HEK293 (cell line): ENCODE measurements around the gene CORO7.
A peak's percentile ranks its signal among the peaks of the same experiment; 100 is the strongest.

Experiments used
- CTCF ChIA-PET: fragments of 350-600 bp; formaldehyde crosslinking; extraction: SDS; loops from one replicate; lab custom pipeline; 2021; ENCODE audit warnings: antibody characterized with exemption; lab: Yijun Ruan, JAX
- POLR2A ChIA-PET: fragments of 300-600 bp; formaldehyde crosslinking; extraction: SDS; loops from one replicate; lab custom pipeline; 2020; ENCODE audit warnings: antibody characterized with exemption, inconsistent platforms; lab: Yijun Ruan, JAX
- H3K27ac ChIP-seq: fragments of 200-500 bp; sonication (Bioruptor generic); 2 replicates; pipeline ENCODE4 v1.5.1; 2014; ENCODE audit warnings: low read depth, low read length, control low read depth, inconsistent platforms; ENCODE audit errors: extremely low read depth
- H3K36me3 ChIP-seq, 2 experiments: fragments of 200-500 bp in 1 of 2; sonication (Bioruptor generic) in 1 of 2; 1 replicate in 1 of 2; 2 replicates in 1 of 2; pipeline ENCODE4 v1.5.1; 2014 to 2017; ENCODE audit warnings: inconsistent platforms in 2 of 2, low read length in 2 of 2; ENCODE audit not compliant: control insufficient read depth in 2 of 2, insufficient read depth in 1 of 2
- H3K4me1 ChIP-seq: fragments of 200-500 bp; sonication (Bioruptor generic); 2 replicates; pipeline ENCODE4 v1.5.1; 2014; ENCODE audit warnings: mild to moderate bottlenecking, low read length, inconsistent platforms; ENCODE audit not compliant: control insufficient read depth, insufficient read depth
- H3K4me3 ChIP-seq: 2 replicates; pipeline ENCODE4 v1.5.1; 2011; ENCODE audit warnings: low read depth, mild to moderate bottlenecking, control low read depth, low read length, moderate library complexity
- H3K9me3 ChIP-seq: fragments of 200-500 bp; sonication (Bioruptor generic); 2 replicates; pipeline ENCODE4 v1.5.1; 2014; ENCODE audit warnings: low read depth, low read length, inconsistent platforms; ENCODE audit not compliant: control insufficient read depth, insufficient read depth
- BCL11B ChIP-seq: fragments of 450-650 bp; formaldehyde crosslinking; IDR thresholded peaks from 2 replicates; pipeline ENCODE4 v1.5.1; 2016; ENCODE audit warnings: low read depth, missing biosample characterization, missing genetic modification characterization
- TRIM28 ChIP-seq: IDR thresholded peaks from 2 replicates; pipeline ENCODE4 v1.6.1; 2011; ENCODE audit warnings: low read length, control low read depth, borderline replicate concordance
- ZNF211 ChIP-seq: fragments of 450-650 bp; formaldehyde crosslinking; IDR thresholded peaks from 2 replicates; pipeline ENCODE4 v1.5.1; 2016; ENCODE audit warnings: low read depth, missing biosample characterization, missing genetic modification characterization
- ZNF350 ChIP-seq: fragments of 450-650 bp; formaldehyde crosslinking; IDR thresholded peaks from 2 replicates; pipeline ENCODE4 v1.5.0; 2017; ENCODE audit warnings: missing biosample characterization, mild to moderate bottlenecking, missing genetic modification characterization
- ZNF529 ChIP-seq: fragments of 450-650 bp; formaldehyde crosslinking; IDR thresholded peaks from 2 replicates; pipeline ENCODE4 v1.5.1; 2017; ENCODE audit warnings: missing genetic modification characterization, missing biosample characterization; ENCODE audit not compliant: insufficient replicate concordance
- ZNF549 ChIP-seq: fragments of 450-650 bp; IDR thresholded peaks from 2 replicates; pipeline ENCODE4 v1.5.1; 2018; ENCODE audit warnings: missing biosample characterization, missing genetic modification characterization, mild to moderate bottlenecking, inconsistent platforms, moderate library complexity
- ZNF558 ChIP-seq: fragments of 450-650 bp; formaldehyde crosslinking; IDR thresholded peaks from 2 replicates; pipeline ENCODE4 v1.5.1; 2016; ENCODE audit warnings: missing biosample characterization, missing genetic modification characterization
- ZNF621 ChIP-seq: fragments of 450-650 bp; formaldehyde crosslinking; IDR thresholded peaks from 2 replicates; pipeline ENCODE4 v1.5.1; 2017; ENCODE audit warnings: missing biosample characterization, missing genetic modification characterization
- ZNF677 ChIP-seq: fragments of 450-650 bp; IDR thresholded peaks from 2 replicates; pipeline ENCODE4 v1.5.0; 2018; ENCODE audit warnings: missing biosample characterization, mild to moderate bottlenecking, missing genetic modification characterization, moderate library complexity
- ZNF791 ChIP-seq: fragments of 450-650 bp; formaldehyde crosslinking; IDR thresholded peaks from 2 replicates; pipeline ENCODE4 v1.5.1; 2016; ENCODE audit warnings: missing biosample characterization, missing genetic modification characterization
- TF ChIP-seq, protein P1 (sequence below): fragments of 450-650 bp; formaldehyde crosslinking; IDR thresholded peaks from 2 replicates; pipeline ENCODE4 v1.5.1; 2016; ENCODE audit warnings: missing biosample characterization, missing genetic modification characterization
- TF ChIP-seq, protein P2 (sequence below): fragments of 450-650 bp; formaldehyde crosslinking; IDR thresholded peaks from 2 replicates; pipeline ENCODE4 v1.5.1; 2016; ENCODE audit warnings: missing biosample characterization, missing genetic modification characterization
- TF ChIP-seq, protein P3 (sequence below): fragments of 450-650 bp; formaldehyde crosslinking; IDR thresholded peaks from 2 replicates; pipeline ENCODE4 v1.5.1; 2017; ENCODE audit warnings: missing biosample characterization, mild to moderate bottlenecking, missing genetic modification characterization, moderate library complexity
- TF ChIP-seq, protein P4 (sequence below): fragments of 450-650 bp; formaldehyde crosslinking; IDR thresholded peaks from 2 replicates; pipeline ENCODE4 v1.5.1; 2017; ENCODE audit warnings: missing biosample characterization, missing genetic modification characterization

Gene CORO7

DNA sequence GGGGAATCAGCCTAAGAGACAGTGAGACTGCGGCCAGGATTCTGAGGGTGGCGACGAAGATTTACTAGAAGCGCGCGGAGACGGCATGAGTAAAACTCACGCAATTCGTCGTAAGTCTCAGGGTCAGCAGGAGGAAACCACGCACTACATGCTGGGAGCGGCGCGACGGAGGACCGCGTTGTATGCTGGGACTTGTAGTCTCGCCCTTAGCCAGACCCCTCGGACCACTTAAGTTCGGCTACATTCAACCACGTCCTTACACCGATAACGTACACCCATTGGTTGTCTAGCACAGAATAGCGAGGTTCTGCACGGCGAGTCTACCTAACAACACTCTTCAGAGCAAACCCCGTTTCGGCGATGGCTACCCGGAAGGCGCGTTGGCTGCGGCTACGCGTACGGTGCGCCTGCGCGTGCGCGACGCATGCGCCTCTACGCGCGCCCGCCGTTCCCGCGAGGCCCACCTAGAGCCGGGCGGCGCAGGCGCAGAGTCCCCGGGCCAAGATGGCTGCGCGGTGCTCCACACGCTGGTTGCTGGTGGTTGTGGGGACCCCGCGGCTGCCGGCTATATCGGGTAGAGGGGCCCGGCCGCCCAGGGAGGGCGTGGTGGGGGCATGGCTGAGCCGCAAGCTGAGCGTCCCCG is 9.1 kb upstream of the CORO7 start, which contains the start of gene DNAJA3 (continued):
- TF ChIP-seq, protein P1, sequence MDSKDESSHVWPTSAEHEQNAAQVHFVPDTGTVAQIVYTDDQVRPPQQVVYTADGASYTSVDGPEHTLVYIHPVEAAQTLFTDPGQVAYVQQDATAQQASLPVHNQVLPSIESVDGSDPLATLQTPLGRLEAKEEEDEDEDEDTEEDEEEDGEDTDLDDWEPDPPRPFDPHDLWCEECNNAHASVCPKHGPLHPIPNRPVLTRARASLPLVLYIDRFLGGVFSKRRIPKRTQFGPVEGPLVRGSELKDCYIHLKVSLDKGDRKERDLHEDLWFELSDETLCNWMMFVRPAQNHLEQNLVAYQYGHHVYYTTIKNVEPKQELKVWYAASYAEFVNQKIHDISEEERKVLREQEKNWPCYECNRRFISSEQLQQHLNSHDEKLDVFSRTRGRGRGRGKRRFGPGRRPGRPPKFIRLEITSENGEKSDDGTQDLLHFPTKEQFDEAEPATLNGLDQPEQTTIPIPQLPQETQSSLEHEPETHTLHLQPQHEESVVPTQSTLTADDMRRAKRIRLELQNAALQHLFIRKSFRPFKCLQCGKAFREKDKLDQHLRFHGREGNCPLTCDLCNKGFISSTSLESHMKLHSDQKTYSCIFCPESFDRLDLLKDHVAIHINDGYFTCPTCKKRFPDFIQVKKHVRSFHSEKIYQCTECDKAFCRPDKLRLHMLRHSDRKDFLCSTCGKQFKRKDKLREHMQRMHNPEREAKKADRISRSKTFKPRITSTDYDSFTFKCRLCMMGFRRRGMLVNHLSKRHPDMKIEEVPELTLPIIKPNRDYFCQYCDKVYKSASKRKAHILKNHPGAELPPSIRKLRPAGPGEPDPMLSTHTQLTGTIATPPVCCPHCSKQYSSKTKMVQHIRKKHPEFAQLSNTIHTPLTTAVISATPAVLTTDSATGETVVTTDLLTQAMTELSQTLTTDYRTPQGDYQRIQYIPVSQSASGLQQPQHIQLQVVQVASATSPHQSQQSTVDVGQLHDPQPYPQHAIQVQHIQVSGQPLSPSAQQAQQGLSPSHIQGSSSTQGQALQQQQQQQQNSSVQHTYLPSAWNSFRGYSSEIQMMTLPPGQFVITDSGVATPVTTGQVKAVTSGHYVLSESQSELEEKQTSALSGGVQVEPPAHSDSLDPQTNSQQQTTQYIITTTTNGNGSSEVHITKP (tag by site-specific recombination) = peak; percentile 91

DNA sequence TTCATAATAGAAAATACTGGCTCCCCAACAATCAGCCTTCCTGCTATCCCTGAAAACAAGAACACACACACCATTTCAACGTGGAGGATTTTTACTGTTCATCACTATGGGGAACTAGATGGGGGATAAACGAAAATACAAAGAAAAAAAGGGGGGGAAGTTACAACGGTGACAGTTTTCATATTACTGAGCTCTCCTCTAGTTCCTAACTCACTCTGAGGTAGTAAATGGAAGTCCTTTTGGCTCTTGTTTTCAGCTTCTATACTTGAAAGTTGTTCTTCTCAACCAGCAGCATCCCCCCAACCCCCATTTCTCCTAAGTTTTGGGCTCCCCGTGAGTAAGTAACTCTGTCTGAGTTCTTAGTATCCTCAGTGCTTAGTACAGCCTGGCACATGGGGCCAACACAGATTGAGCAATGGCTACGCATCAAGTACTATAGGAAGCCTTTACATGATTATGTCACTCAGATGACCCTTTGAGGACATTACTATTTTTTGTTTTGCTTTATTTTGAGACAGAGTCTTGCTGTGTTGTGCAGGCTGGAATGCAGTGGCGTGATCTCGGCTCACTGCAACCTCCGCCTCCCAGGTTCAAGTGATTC is 4.2 kb upstream of the CORO7 start:
- POLR2A ChIA-PET = no interaction called here
- H3K27ac ChIP-seq = no peak overlapping the region

DNA sequence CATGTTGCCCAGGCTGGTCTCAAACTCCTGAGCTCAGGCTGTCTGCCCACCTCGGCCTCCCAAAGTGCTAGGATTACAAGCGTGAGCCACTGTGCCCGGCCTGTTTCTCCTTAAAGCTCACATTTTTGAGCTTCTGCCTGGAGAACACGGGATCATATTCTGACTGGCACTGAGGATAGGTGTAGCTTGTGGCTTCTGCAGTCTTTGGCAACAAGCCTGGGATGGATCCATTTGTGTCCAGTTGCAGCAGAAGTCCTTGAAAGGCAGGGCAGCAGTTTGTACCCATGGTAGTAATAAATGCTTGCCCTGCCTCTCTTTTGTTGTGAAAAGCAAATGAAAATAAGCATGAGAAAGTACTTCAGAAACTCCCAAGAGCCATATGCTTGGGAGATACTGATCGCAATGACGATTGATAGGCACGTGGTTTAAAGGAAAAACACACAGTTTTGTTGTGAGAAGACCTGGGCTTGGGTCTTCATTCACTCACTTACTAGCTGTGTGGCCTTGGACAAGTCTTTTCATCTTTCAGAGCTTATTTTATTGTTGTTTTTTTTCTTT is 3.1 kb upstream of the CORO7 start:
- ChIA-PET CTCF (interaction anchor here (1.0 to 9.9 kb wide), 2 partner anchors 17 to 166 kb away, joined by 3 to 135 read pairs; no protein-coding TSS in a partner anchor), POLR2A (no interaction called here)
- Histone ChIP-seq H3K36me3 (no peaks in the 10 kb centered on the region), H3K4me3 (no peak overlapping the region), H3K9me3 (no peaks in the 10 kb centered on the region), H3K4me1 (peaks cover under 1% of the 10 kb centered on the region; the same call in 1 of the 2 replicates), H3K27ac (no peak overlapping the region)
- TF ChIP-seq ZNF621 (tag by site-specific recombination) = no peak
- no peak for TF ChIP-seq ZNF350
- TF ChIP-seq ZNF549 (tag by site-specific recombination) = no peak
- TF ChIP-seq ZNF529 (tag by site-specific recombination) = no peak
- no peak for TF ChIP-seq BCL11B (tag by site-specific recombination)
- TF ChIP-seq ZNF558 (tag by site-specific recombination) = no peak
- no peak for TF ChIP-seq ZNF211 (tag by site-specific recombination)
- no peak for TF ChIP-seq ZNF791 (tag by site-specific recombination)
- TF ChIP-seq ZNF677 (tag by site-specific recombination) = no peak
- TF ChIP-seq, protein P2, sequence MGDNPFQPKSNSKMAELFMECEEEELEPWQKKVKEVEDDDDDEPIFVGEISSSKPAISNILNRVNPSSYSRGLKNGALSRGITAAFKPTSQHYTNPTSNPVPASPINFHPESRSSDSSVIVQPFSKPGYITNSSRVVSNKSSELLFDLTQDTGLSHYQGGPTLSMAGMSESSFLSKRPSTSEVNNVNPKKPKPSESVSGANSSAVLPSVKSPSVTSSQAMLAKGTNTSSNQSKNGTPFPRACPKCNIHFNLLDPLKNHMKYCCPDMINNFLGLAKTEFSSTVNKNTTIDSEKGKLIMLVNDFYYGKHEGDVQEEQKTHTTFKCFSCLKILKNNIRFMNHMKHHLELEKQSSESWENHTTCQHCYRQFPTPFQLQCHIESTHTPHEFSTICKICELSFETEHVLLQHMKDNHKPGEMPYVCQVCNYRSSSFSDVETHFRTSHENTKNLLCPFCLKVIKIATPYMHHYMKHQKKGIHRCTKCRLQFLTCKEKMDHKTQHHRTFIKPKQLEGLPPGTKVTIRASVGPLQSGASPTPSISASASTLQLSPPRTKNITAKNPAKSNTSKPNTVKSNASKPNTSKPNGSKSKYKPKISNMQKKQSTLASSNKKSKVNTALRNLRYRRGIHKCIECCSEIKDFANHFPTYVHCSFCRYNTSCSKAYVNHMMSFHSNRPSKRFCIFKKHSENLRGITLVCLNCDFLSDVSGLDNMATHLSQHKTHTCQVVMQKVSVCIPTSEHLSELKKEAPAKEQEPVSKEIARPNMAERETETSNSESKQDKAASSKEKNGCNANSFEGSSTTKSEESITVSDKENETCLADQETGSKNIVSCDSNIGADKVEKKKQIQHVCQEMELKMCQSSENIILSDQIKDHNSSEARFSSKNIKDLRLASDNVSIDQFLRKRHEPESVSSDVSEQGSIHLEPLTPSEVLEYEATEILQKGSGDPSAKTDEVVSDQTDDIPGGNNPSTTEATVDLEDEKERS (tag by site-specific recombination) = no peak
- TF ChIP-seq, protein P3, sequence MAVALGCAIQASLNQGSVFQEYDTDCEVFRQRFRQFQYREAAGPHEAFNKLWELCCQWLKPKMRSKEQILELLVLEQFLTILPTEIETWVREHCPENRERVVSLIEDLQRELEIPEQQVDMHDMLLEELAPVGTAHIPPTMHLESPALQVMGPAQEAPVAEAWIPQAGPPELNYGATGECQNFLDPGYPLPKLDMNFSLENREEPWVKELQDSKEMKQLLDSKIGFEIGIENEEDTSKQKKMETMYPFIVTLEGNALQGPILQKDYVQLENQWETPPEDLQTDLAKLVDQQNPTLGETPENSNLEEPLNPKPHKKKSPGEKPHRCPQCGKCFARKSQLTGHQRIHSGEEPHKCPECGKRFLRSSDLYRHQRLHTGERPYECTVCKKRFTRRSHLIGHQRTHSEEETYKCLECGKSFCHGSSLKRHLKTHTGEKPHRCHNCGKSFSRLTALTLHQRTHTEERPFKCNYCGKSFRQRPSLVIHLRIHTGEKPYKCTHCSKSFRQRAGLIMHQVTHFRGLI (tag by site-specific recombination) = no peak
- TF ChIP-seq TRIM28 = no peak

More for the DNA sequence above, 4.2 kb upstream of the CORO7 start:
- TF ChIP-seq, protein P4, sequence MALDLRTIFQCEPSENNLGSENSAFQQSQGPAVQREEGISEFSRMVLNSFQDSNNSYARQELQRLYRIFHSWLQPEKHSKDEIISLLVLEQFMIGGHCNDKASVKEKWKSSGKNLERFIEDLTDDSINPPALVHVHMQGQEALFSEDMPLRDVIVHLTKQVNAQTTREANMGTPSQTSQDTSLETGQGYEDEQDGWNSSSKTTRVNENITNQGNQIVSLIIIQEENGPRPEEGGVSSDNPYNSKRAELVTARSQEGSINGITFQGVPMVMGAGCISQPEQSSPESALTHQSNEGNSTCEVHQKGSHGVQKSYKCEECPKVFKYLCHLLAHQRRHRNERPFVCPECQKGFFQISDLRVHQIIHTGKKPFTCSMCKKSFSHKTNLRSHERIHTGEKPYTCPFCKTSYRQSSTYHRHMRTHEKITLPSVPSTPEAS (tag by site-specific recombination) = no peak
- TF ChIP-seq, protein P1 (tag by site-specific recombination) = peak; percentile 52; the same call in 1 of the 2 replicates
- Histone ChIP-seq H3K4me3 (no peak overlapping the region), H3K36me3 (no peaks in the 10 kb centered on the region), H3K9me3 (no peaks in the 10 kb centered on the region), H3K4me1 (peaks cover 4% of the 10 kb centered on the region)
- CTCF ChIA-PET = interaction anchor here (1.4 kb wide), 1 partner anchor 18 kb away, joined by 7 read pairs; no protein-coding TSS in a partner anchor
